Gastrocnemius medialis (tissue), 4 donors: ENCODE measurements around the gene PKNOX1.
"Not testable (repeated sequence)": the region's sequence is repeated elsewhere in the genome, so short reads cannot be mapped to it uniquely, and the experiment has no call there.

Source experiments
- CTCF ChIP-seq, 5 experiments: fragments of 450-650 bp in 3 of 5; fragments of 200-600 bp in 2 of 5; sonication (generic) in 2 of 5; IDR thresholded peaks in 4 of 5; conservative IDR thresholded peaks in 1 of 5; 1 replicate in 4 of 5; 2 replicates in 1 of 5; pipeline ENCODE4 v1.5.1; 2016 to 2019; ENCODE audit warnings: antibody characterized with exemption in 5 of 5, mild to moderate bottlenecking in 3 of 5, moderate library complexity in 3 of 5
- POLR2A ChIP-seq, 2 donors: fragments of 450-650 bp; IDR thresholded peaks; one replicate each; pipeline ENCODE4 v1.6.1; 2017; ENCODE audit warnings: antibody characterized with exemption in 2 of 2, mild to moderate bottlenecking in 2 of 2, moderate library complexity in 2 of 2

- TF ChIP-seq CTCF (IDR thresholded peaks at IDR 0.05 in 4 of 5, conservative IDR thresholded peaks at IDR 0.05 in 1 of 5); POLR2A (IDR thresholded peaks at IDR 0.05): not testable (repeated sequence)
Measured at GRCh38 chr21:43043291-43043690, 68.9 kb downstream of the PKNOX1 start.
